Neural progenitor cell (in vitro differentiated cells): ENCODE measurements around the gene UBE2K.

Source experiments
- CTCF ChIP-seq: fragments of 200-600 bp; sonication (generic); IDR thresholded peaks from 2 replicates; pipeline ENCODE4 v1.5.1; 2017; ENCODE audit warnings: antibody characterized with exemption, mild to moderate bottlenecking
- EZH2 ChIP-seq: fragments of 200-600 bp; sonication (generic); IDR thresholded peaks from 2 replicates; pipeline ENCODE4 v1.6.1; 2017; ENCODE audit warnings: antibody characterized with exemption, mild to moderate bottlenecking, moderate library complexity

- TF ChIP-seq EZH2 (no peak), CTCF (no peak)
Measured at GRCh38 chr4:39825741-39826231, 127.8 kb downstream of the UBE2K start.
